HEK293 (cell line): ENCODE results near the gene BTBD8.

Source experiments
- CTCF ChIA-PET: fragments of 350-600 bp; formaldehyde crosslinking; extraction: SDS; loops from one replicate; lab custom pipeline; 2021; ENCODE audit warnings: antibody characterized with exemption; lab: Yijun Ruan, JAX
- POLR2A ChIA-PET: fragments of 300-600 bp; formaldehyde crosslinking; extraction: SDS; loops from one replicate; lab custom pipeline; 2020; ENCODE audit warnings: antibody characterized with exemption, inconsistent platforms; lab: Yijun Ruan, JAX
- H3K27ac ChIP-seq: fragments of 200-500 bp; sonication (Bioruptor generic); 2 replicates; pipeline ENCODE4 v1.5.1; 2014; ENCODE audit warnings: low read depth, low read length, control low read depth, inconsistent platforms; ENCODE audit errors: extremely low read depth
- H3K36me3 ChIP-seq, 2 experiments: fragments of 200-500 bp in 1 of 2; sonication (Bioruptor generic) in 1 of 2; 1 replicate in 1 of 2; 2 replicates in 1 of 2; pipeline ENCODE4 v1.5.1; 2014 to 2017; ENCODE audit warnings: inconsistent platforms in 2 of 2, low read length in 2 of 2; ENCODE audit not compliant: control insufficient read depth in 2 of 2, insufficient read depth in 1 of 2
- H3K4me1 ChIP-seq: fragments of 200-500 bp; sonication (Bioruptor generic); 2 replicates; pipeline ENCODE4 v1.5.1; 2014; ENCODE audit warnings: mild to moderate bottlenecking, low read length, inconsistent platforms; ENCODE audit not compliant: control insufficient read depth, insufficient read depth
- H3K4me3 ChIP-seq: 2 replicates; pipeline ENCODE4 v1.5.1; 2011; ENCODE audit warnings: low read depth, mild to moderate bottlenecking, control low read depth, low read length, moderate library complexity
- H3K9me3 ChIP-seq: fragments of 200-500 bp; sonication (Bioruptor generic); 2 replicates; pipeline ENCODE4 v1.5.1; 2014; ENCODE audit warnings: low read depth, low read length, inconsistent platforms; ENCODE audit not compliant: control insufficient read depth, insufficient read depth
- KLF10 ChIP-seq: fragments of 450-650 bp; IDR thresholded peaks from 2 replicates; pipeline ENCODE4 v1.5.1; 2018; ENCODE audit warnings: missing biosample characterization, mild to moderate bottlenecking, missing genetic modification characterization
- MYNN ChIP-seq: fragments of 450-650 bp; formaldehyde crosslinking; IDR thresholded peaks from 2 replicates; pipeline ENCODE4 v1.5.1; 2016; ENCODE audit warnings: missing biosample characterization, missing genetic modification characterization, borderline replicate concordance
- OSR2 ChIP-seq: fragments of 450-650 bp; formaldehyde crosslinking; IDR thresholded peaks from 2 replicates; pipeline ENCODE4 v1.5.1; 2016; ENCODE audit warnings: missing biosample characterization, missing genetic modification characterization
- OVOL3 ChIP-seq: fragments of 450-650 bp; formaldehyde crosslinking; IDR thresholded peaks from 2 replicates; pipeline ENCODE4 v1.5.1; 2016; ENCODE audit warnings: missing biosample characterization, missing genetic modification characterization
- ZEB2 ChIP-seq: fragments of 450-650 bp; formaldehyde crosslinking; IDR thresholded peaks from 2 replicates; pipeline ENCODE4 v1.5.1; 2016; ENCODE audit warnings: missing biosample characterization, missing genetic modification characterization
- ZNF138 ChIP-seq: fragments of 450-650 bp; formaldehyde crosslinking; IDR thresholded peaks from 2 replicates; pipeline ENCODE4 v1.5.1; 2016; ENCODE audit warnings: missing biosample characterization, missing genetic modification characterization, borderline replicate concordance
- ZNF184 ChIP-seq: fragments of 450-650 bp; IDR thresholded peaks from 2 replicates; pipeline ENCODE4 v1.5.1; 2018; ENCODE audit warnings: missing biosample characterization, mild to moderate bottlenecking, missing genetic modification characterization
- ZNF19 ChIP-seq: fragments of 450-650 bp; formaldehyde crosslinking; IDR thresholded peaks from 2 replicates; pipeline ENCODE4; 2016; ENCODE audit warnings: missing biosample characterization, missing genetic modification characterization, low read depth
- ZNF26 ChIP-seq: fragments of 450-650 bp; formaldehyde crosslinking; IDR thresholded peaks from 2 replicates; pipeline ENCODE4 v1.5.1; 2016; ENCODE audit warnings: missing biosample characterization, missing genetic modification characterization
- ZNF266 ChIP-seq: fragments of 450-650 bp; formaldehyde crosslinking; IDR thresholded peaks from 2 replicates; pipeline ENCODE4 v1.5.1; 2016; ENCODE audit warnings: missing biosample characterization, missing genetic modification characterization, low read depth
- ZNF311 ChIP-seq: fragments of 450-650 bp; formaldehyde crosslinking; IDR thresholded peaks from 2 replicates; pipeline ENCODE4 v1.5.1; 2017; ENCODE audit warnings: missing biosample characterization, missing genetic modification characterization, borderline replicate concordance
- ZNF394 ChIP-seq: fragments of 450-650 bp; formaldehyde crosslinking; IDR thresholded peaks from 2 replicates; pipeline ENCODE4 v1.5.1; 2016; ENCODE audit warnings: missing biosample characterization, missing genetic modification characterization, mild to moderate bottlenecking, moderate library complexity, borderline replicate concordance
- ZNF404 ChIP-seq: fragments of 450-650 bp; formaldehyde crosslinking; IDR thresholded peaks from 2 replicates; pipeline ENCODE4 v1.5.1; 2017; ENCODE audit warnings: missing biosample characterization, missing genetic modification characterization
- ZNF433 ChIP-seq: fragments of 450-650 bp; formaldehyde crosslinking; IDR thresholded peaks from 2 replicates; pipeline ENCODE4 v1.5.1; 2016; ENCODE audit warnings: missing biosample characterization, missing genetic modification characterization, low read depth
- ZNF510 ChIP-seq: fragments of 450-650 bp; formaldehyde crosslinking; IDR thresholded peaks from 2 replicates; pipeline ENCODE4 v1.5.1; 2018; ENCODE audit warnings: mild to moderate bottlenecking, missing genetic modification characterization, missing biosample characterization; ENCODE audit not compliant: insufficient replicate concordance
- ZNF529 ChIP-seq: fragments of 450-650 bp; formaldehyde crosslinking; IDR thresholded peaks from 2 replicates; pipeline ENCODE4 v1.5.1; 2017; ENCODE audit warnings: missing genetic modification characterization, missing biosample characterization; ENCODE audit not compliant: insufficient replicate concordance
- ZNF555 ChIP-seq: fragments of 450-650 bp; formaldehyde crosslinking; conservative IDR thresholded peaks from 2 replicates; pipeline ENCODE4 v1.5.1; 2017; ENCODE audit warnings: missing biosample characterization, mild to moderate bottlenecking, missing genetic modification characterization, inconsistent platforms
- ZNF560 ChIP-seq: fragments of 450-650 bp; formaldehyde crosslinking; IDR thresholded peaks from 2 replicates; pipeline ENCODE4 v1.5.1; 2017; ENCODE audit warnings: missing biosample characterization, missing genetic modification characterization, borderline replicate concordance
- ZNF654 ChIP-seq: fragments of 450-650 bp; formaldehyde crosslinking; IDR thresholded peaks from 2 replicates; pipeline ENCODE4 v1.5.1; 2016; ENCODE audit warnings: low read depth, missing biosample characterization, missing genetic modification characterization
- ZNF664 ChIP-seq: fragments of 450-650 bp; formaldehyde crosslinking; IDR thresholded peaks from 2 replicates; pipeline ENCODE4 v1.5.1; 2016; ENCODE audit warnings: missing biosample characterization, missing genetic modification characterization
- ZNF701 ChIP-seq: fragments of 450-650 bp; formaldehyde crosslinking; IDR thresholded peaks from 2 replicates; pipeline ENCODE4 v1.5.1; 2016; ENCODE audit warnings: missing biosample characterization, missing genetic modification characterization
- ZNF776 ChIP-seq: fragments of 450-650 bp; formaldehyde crosslinking; IDR thresholded peaks from 2 replicates; pipeline ENCODE4 v1.5.0; 2017; ENCODE audit warnings: missing biosample characterization, missing genetic modification characterization, borderline replicate concordance
- ZXDB ChIP-seq: fragments of 450-650 bp; formaldehyde crosslinking; IDR thresholded peaks from 2 replicates; pipeline ENCODE4 v1.5.1; 2016; ENCODE audit warnings: missing biosample characterization, missing genetic modification characterization
- TF ChIP-seq, protein P1 (sequence below): fragments of 450-650 bp; formaldehyde crosslinking; IDR thresholded peaks from 2 replicates; pipeline ENCODE4 v1.5.1; 2016; ENCODE audit warnings: missing biosample characterization, missing genetic modification characterization
- TF ChIP-seq, protein P2 (sequence below): fragments of 450-650 bp; formaldehyde crosslinking; IDR thresholded peaks from 2 replicates; pipeline ENCODE4 v1.5.0; 2017; ENCODE audit warnings: missing biosample characterization, missing genetic modification characterization, borderline replicate concordance
- TF ChIP-seq, protein P3 (sequence below): fragments of 450-650 bp; formaldehyde crosslinking; IDR thresholded peaks from 2 replicates; pipeline ENCODE4 v1.5.1; 2016; ENCODE audit warnings: missing biosample characterization, missing genetic modification characterization
- TF ChIP-seq, protein P4 (sequence below): fragments of 450-650 bp; formaldehyde crosslinking; IDR thresholded peaks from 2 replicates; pipeline ENCODE4 v1.5.1; 2016; ENCODE audit warnings: missing biosample characterization, missing genetic modification characterization
- TF ChIP-seq, protein P5 (sequence below): fragments of 450-650 bp; formaldehyde crosslinking; IDR thresholded peaks from 2 replicates; pipeline ENCODE4 v1.5.1; 2017; ENCODE audit warnings: missing biosample characterization, missing genetic modification characterization

The BTBD8 gene

DNA sequence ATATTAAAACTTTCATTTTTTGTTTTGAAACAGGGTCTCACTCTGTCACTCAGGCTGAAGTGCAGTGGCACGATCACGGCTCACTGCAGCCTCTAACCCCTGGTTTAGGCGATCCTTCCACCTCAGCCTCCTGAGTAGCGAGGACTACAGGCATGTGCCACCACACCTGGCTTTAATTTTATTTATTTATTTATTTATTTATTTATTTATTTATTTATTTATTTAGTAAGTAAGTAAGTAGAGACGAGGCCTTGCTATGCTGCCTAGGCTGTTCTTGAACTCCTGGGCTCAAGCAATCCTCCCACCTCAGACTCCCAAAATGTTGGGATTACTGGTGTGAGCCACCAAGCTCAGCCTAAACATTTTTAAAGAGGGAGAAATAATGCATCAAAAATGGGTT is 3.8 kb upstream of the BTBD8 start:
- H3K4me1 ChIP-seq: peaks cover 2% of the 10 kb centered on the region; the same call in 1 of the 2 replicates
- no peaks in the 10 kb centered on the region for H3K36me3 ChIP-seq
- H3K9me3 ChIP-seq: no peaks in the 10 kb centered on the region
- POLR2A ChIA-PET: no interaction called here
- CTCF ChIA-PET: interaction anchor here (0.6 kb wide), 1 partner anchor 80 kb away, joined by 3 read pairs; no protein-coding TSS in a partner anchor
- H3K4me3 ChIP-seq: no peak overlapping the region
- no peak overlapping the region for H3K27ac ChIP-seq
- TF ChIP-seq ZNF266 (tag by site-specific recombination) (peak; percentile 36; the same call in 1 of the 2 replicates), ZEB2 (tag by site-specific recombination) (no peak), ZNF560 (tag by site-specific recombination) (0 out of 2 replicates have a peak, but pooled peaks have one; percentile 27), KLF10 (tag by site-specific recombination) (no peak), ZNF19 (tag by site-specific recombination) (0 out of 2 replicates have a peak, but pooled peaks have one; percentile 54), ZNF701 (tag by site-specific recombination) (no peak), ZNF311 (tag by site-specific recombination) (no peak), MYNN (tag by site-specific recombination) (no peak), ZNF529 (tag by site-specific recombination) (peak; percentile 28), ZNF394 (tag by site-specific recombination) (peak; percentile 94), ZNF654 (tag by site-specific recombination) (peak; percentile 28; the same call in 1 of the 2 replicates), ZXDB (tag by site-specific recombination) (peak; percentile 59), ZNF138 (tag by site-specific recombination) (no peak), ZNF776 (tag by site-specific recombination) (no peak), OSR2 (tag by site-specific recombination) (no peak), ZNF664 (tag by site-specific recombination) (peak; percentile 51; the same call in 1 of the 2 replicates), ZNF510 (peak; percentile 42), ZNF184 (tag by site-specific recombination) (no peak), ZNF26 (tag by site-specific recombination) (no peak), ZNF404 (tag by site-specific recombination) (0 out of 2 replicates have a peak, but pooled peaks have one; percentile 33), OVOL3 (tag by site-specific recombination) (0 out of 2 replicates have a peak, but pooled peaks have one; percentile 32), ZNF433 (tag by site-specific recombination) (0 out of 2 replicates have a peak, but pooled peaks have one; percentile 24), ZNF555 (tag by site-specific recombination) (peak; percentile 80)
- TF ChIP-seq, protein P1, sequence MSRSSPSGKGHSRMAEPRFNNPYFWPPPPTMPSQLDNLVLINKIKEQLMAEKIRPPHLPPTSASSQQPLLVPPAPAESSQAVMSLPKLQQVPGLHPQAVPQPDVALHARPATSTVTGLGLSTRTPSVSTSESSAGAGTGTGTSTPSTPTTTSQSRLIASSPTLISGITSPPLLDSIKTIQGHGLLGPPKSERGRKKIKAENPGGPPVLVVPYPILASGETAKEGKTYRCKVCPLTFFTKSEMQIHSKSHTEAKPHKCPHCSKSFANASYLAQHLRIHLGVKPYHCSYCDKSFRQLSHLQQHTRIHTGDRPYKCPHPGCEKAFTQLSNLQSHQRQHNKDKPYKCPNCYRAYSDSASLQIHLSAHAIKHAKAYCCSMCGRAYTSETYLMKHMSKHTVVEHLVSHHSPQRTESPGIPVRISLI (tag by site-specific recombination): no peak
- TF ChIP-seq, protein P2, sequence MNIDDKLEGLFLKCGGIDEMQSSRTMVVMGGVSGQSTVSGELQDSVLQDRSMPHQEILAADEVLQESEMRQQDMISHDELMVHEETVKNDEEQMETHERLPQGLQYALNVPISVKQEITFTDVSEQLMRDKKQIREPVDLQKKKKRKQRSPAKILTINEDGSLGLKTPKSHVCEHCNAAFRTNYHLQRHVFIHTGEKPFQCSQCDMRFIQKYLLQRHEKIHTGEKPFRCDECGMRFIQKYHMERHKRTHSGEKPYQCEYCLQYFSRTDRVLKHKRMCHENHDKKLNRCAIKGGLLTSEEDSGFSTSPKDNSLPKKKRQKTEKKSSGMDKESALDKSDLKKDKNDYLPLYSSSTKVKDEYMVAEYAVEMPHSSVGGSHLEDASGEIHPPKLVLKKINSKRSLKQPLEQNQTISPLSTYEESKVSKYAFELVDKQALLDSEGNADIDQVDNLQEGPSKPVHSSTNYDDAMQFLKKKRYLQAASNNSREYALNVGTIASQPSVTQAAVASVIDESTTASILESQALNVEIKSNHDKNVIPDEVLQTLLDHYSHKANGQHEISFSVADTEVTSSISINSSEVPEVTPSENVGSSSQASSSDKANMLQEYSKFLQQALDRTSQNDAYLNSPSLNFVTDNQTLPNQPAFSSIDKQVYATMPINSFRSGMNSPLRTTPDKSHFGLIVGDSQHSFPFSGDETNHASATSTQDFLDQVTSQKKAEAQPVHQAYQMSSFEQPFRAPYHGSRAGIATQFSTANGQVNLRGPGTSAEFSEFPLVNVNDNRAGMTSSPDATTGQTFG (tag by site-specific recombination): no peak
- TF ChIP-seq, protein P3, sequence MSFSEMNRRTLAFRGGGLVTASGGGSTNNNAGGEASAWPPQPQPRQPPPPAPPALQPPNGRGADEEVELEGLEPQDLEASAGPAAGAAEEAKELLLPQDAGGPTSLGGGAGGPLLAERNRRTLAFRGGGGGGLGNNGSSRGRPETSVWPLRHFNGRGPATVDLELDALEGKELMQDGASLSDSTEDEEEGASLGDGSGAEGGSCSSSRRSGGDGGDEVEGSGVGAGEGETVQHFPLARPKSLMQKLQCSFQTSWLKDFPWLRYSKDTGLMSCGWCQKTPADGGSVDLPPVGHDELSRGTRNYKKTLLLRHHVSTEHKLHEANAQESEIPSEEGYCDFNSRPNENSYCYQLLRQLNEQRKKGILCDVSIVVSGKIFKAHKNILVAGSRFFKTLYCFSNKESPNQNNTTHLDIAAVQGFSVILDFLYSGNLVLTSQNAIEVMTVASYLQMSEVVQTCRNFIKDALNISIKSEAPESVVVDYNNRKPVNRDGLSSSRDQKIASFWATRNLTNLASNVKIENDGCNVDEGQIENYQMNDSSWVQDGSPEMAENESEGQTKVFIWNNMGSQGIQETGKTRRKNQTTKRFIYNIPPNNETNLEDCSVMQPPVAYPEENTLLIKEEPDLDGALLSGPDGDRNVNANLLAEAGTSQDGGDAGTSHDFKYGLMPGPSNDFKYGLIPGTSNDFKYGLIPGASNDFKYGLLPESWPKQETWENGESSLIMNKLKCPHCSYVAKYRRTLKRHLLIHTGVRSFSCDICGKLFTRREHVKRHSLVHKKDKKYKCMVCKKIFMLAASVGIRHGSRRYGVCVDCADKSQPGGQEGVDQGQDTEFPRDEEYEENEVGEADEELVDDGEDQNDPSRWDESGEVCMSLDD (tag by site-specific recombination): no peak
- TF ChIP-seq, protein P4, sequence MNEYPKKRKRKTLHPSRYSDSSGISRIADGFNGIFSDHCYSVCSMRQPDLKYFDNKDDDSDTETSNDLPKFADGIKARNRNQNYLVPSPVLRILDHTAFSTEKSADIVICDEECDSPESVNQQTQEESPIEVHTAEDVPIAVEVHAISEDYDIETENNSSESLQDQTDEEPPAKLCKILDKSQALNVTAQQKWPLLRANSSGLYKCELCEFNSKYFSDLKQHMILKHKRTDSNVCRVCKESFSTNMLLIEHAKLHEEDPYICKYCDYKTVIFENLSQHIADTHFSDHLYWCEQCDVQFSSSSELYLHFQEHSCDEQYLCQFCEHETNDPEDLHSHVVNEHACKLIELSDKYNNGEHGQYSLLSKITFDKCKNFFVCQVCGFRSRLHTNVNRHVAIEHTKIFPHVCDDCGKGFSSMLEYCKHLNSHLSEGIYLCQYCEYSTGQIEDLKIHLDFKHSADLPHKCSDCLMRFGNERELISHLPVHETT (tag by site-specific recombination): peak; percentile 39; the same call in 1 of the 2 replicates
- TF ChIP-seq, protein P5, sequence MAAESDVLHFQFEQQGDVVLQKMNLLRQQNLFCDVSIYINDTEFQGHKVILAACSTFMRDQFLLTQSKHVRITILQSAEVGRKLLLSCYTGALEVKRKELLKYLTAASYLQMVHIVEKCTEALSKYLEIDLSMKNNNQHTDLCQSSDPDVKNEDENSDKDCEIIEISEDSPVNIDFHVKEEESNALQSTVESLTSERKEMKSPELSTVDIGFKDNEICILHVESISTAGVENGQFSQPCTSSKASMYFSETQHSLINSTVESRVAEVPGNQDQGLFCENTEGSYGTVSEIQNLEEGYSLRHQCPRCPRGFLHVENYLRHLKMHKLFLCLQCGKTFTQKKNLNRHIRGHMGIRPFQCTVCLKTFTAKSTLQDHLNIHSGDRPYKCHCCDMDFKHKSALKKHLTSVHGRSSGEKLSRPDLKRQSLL (tag by site-specific recombination): no peak
